Liver (tissue), 9 donors: ENCODE results near the gene TUBB4B. TPM values are rescaled to one million over a fixed set of nuclear protein-coding genes. Genes with fewer than 3 reads are reported as not detected.

Experiments used
- DNase-seq: peaks from one replicate; pipeline ENCODE4 v3.0.0-alpha.2; 2017; ENCODE audit warnings: low spot score
- H3K27ac ChIP-seq, 2 donors: one replicate each; pipeline ENCODE4 v1.7.0; 2013; ENCODE audit warnings: inconsistent platforms in 2 of 2, low read length in 2 of 2, control low read depth in 1 of 2, low read depth in 1 of 2, mild to moderate bottlenecking in 1 of 2
- H3K27me3 ChIP-seq, 4 donors: one replicate each; pipeline versions ENCODE4 v1.6.1 to v1.7.0; 2013; ENCODE audit warnings: low read length in 3 of 4, inconsistent platforms in 1 of 4, mild to moderate bottlenecking in 1 of 4, moderate library complexity in 1 of 4; ENCODE audit not compliant: control insufficient read depth in 4 of 4, insufficient read depth in 4 of 4
- H3K36me3 ChIP-seq, 4 donors: one replicate each; pipeline versions ENCODE4 v1.6.1 to v1.7.0; 2013; ENCODE audit warnings: low read length in 3 of 4, mild to moderate bottlenecking in 3 of 4, low read depth in 1 of 4, moderate library complexity in 1 of 4; ENCODE audit not compliant: control insufficient read depth in 4 of 4, insufficient read depth in 3 of 4
- H3K4me1 ChIP-seq, 4 donors: one replicate each; pipeline versions ENCODE4 v1.6.1 to v1.7.0; 2013; ENCODE audit warnings: low read length in 3 of 4, mild to moderate bottlenecking in 3 of 4, moderate library complexity in 1 of 4; ENCODE audit not compliant: control insufficient read depth in 4 of 4, insufficient read depth in 4 of 4
- H3K4me3 ChIP-seq, 3 donors: one replicate each; pipeline versions ENCODE4 v1.6.1 to v1.7.0; 2013; ENCODE audit warnings: low read length in 3 of 3, control low read depth in 1 of 3, low read depth in 1 of 3, mild to moderate bottlenecking in 1 of 3
- H3K9ac ChIP-seq, 2 donors: one replicate each; pipeline ENCODE4 v1.7.0; 2013; ENCODE audit warnings: low read length in 2 of 2, mild to moderate bottlenecking in 2 of 2, moderate library complexity in 2 of 2, control low read depth in 1 of 2, low read depth in 1 of 2
- H3K9me3 ChIP-seq, 4 donors: one replicate each; pipeline versions ENCODE4 v1.6.1 to v1.7.0; 2013; ENCODE audit warnings: low read length in 3 of 4; ENCODE audit not compliant: control insufficient read depth in 4 of 4
- ATF3 ChIP-seq: IDR thresholded peaks from 2 replicates; pipeline ENCODE4 v1.6.1; 2016; ENCODE audit warnings: antibody characterized with exemption
- CTCF ChIP-seq: fragments of 150-350 bp; IDR thresholded peaks from 2 replicates; pipeline ENCODE4 v1.5.1; 2017; ENCODE audit warnings: improper control_type of control experiment, low read depth, low read length; ENCODE audit not compliant: missing input control
- EGR1 ChIP-seq, 2 donors: IDR thresholded peaks; 2 replicates each; pipeline ENCODE4 v1.6.1; 2016 to 2018; ENCODE audit warnings: antibody characterized with exemption in 2 of 2, low read depth in 2 of 2
- FOXA1 ChIP-seq: IDR thresholded peaks from 2 replicates; pipeline ENCODE4 v1.6.1; 2016; ENCODE audit warnings: antibody characterized with exemption
- FOXA2 ChIP-seq: IDR thresholded peaks from 2 replicates; pipeline ENCODE4 v1.6.1; 2016; ENCODE audit warnings: antibody characterized with exemption
- GABPA ChIP-seq, 2 donors: IDR thresholded peaks in 1 of 2; conservative IDR thresholded peaks in 1 of 2; 2 replicates each; pipeline ENCODE4 v1.6.1; 2016; ENCODE audit warnings: antibody characterized with exemption in 2 of 2, mild to moderate bottlenecking in 1 of 2, moderate library complexity in 1 of 2
- HNF4A ChIP-seq, 2 donors: conservative IDR thresholded peaks; 2 replicates each; pipeline ENCODE4 v1.6.1; 2016; ENCODE audit warnings: antibody characterized with exemption in 2 of 2, mild to moderate bottlenecking in 2 of 2
- HNF4G ChIP-seq: IDR thresholded peaks from 2 replicates; pipeline ENCODE4 v1.6.1; 2016; ENCODE audit warnings: antibody characterized with exemption
- JUND ChIP-seq, 2 donors: IDR thresholded peaks; 2 replicates each; pipeline ENCODE4 v1.6.1; 2016; ENCODE audit warnings: antibody characterized with exemption in 2 of 2
- NR2F2 ChIP-seq: IDR thresholded peaks from 2 replicates; pipeline ENCODE4 v1.6.1; 2016; ENCODE audit warnings: antibody characterized with exemption
- RAD21 ChIP-seq, 2 donors: IDR thresholded peaks; 2 replicates each; pipeline ENCODE4 v1.6.1; 2016; ENCODE audit warnings: antibody characterized with exemption in 2 of 2, mild to moderate bottlenecking in 2 of 2
- RXRA ChIP-seq, 2 donors: IDR thresholded peaks; 2 replicates each; pipeline ENCODE4 v1.6.1; 2017 to 2018; ENCODE audit warnings: antibody characterized with exemption in 2 of 2, mild to moderate bottlenecking in 1 of 2
- SP1 ChIP-seq: IDR thresholded peaks from 2 replicates; pipeline ENCODE4 v1.6.1; 2018; ENCODE audit warnings: antibody characterized with exemption, mild to moderate bottlenecking
- TAF1 ChIP-seq: conservative IDR thresholded peaks from 2 replicates; pipeline ENCODE4 v1.6.1; 2016; ENCODE audit warnings: antibody characterized with exemption, mild to moderate bottlenecking
- YY1 ChIP-seq: IDR thresholded peaks from 2 replicates; pipeline ENCODE4 v1.6.1; 2016; ENCODE audit warnings: antibody characterized with exemption, mild to moderate bottlenecking
- WGBS: extraction: QIAGEN DNeasy Blood & Tissue Kit; methylation state at CpG from one replicate; pipeline ENCODE4 v1.1.7; 2013; 5-methylcytosine and 5-hydroxymethylcytosine counted together
- polyA plus RNA-seq, 2 donors: library from polyadenylated mRNA; stranded (reverse) in 1 of 2; unstranded in 1 of 2; fragments of 200-250 nt in 1 of 2; fragments of >200 nt in 1 of 2; fragmentation: Nextera tagmentation in 1 of 2; extraction: Ambion mirVana in 1 of 2; gene quantifications; one replicate each; pipeline versions ENCODE4 v1.2.1 to v1.2.3, GENCODE V29; 2013 to 2015
- total RNA-seq, 2 donors: library from RNA; depleted of rRNA; stranded (reverse); fragments of >200 nt; gene quantifications; one replicate each; pipeline ENCODE4 v1.2.3, GENCODE V29; 2014
- TF ChIP-seq, protein P1 (sequence below): IDR thresholded peaks from 2 replicates; pipeline ENCODE4 v1.6.1; 2016; ENCODE audit warnings: antibody characterized with exemption
- TF ChIP-seq, protein P2 (sequence below): IDR thresholded peaks from 2 replicates; pipeline ENCODE4 v1.6.1; 2016; ENCODE audit warnings: antibody characterized with exemption, mild to moderate bottlenecking
- TF ChIP-seq, protein P3 (sequence below): IDR thresholded peaks from 2 replicates; pipeline ENCODE4 v1.6.1; 2016; ENCODE audit warnings: antibody characterized with exemption
- donor health status: healthy.
- donor health status: healthy.
- donor health status: healthy.
- donor health status: healthy.
- donor health status: healthy.

TUBB4B gene
- total and polyA plus RNA-seq, 4 donors, result 173 to 199 (median 185) TPM

DNA sequence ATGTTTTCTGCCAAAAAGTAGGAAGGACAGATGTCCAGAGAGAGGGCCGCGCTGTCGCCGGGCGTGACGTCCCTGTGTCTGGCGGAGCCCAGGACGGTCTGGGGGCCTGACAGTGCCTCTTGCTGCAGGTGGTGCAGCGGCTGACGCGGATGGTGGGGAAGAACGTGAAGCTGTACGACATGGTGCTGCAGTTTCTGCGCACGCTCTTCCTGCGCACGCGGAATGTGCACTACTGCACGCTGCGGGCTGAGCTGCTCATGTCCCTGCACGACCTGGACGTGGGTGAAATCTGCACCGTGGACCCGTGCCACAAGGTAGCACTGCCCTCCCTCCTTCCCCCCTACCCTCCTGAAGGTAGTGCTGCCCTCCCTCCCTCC, 21.8 kb downstream of the TUBB4B start (continued):
- TF ChIP-seq CTCF (no peak), FOXA2 (no peak)

DNA sequence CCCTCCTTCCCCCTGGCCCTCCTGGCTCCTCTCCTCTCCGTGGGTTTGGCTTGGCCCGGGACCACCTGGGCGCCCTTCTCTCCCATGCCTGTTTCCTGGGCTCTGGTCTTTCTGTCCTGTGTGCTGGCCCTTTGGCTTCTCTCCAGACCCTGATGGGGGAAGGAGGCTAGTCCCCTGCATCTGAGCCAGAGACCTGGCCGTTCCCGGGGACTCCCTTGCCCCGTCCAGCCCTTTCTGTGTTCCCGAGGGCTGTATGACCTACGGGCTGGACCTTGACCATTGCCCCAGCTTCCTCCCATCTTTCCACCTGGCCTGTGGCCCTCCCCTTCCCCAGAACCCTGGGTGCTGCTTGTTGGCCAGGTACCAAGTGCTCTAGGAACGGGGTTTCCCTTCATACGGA, 22.4 kb downstream of the TUBB4B start:
- peaks cover 5 to 20% (median 10%) of the 10 kb centered on the region in 4 donors for H3K4me1 ChIP-seq
- no peaks in the 10 kb centered on the region for H3K9me3 ChIP-seq
- no peak overlapping the region for H3K27ac ChIP-seq
- no peak overlapping the region for H3K4me3 ChIP-seq
- H3K36me3 ChIP-seq, result peaks cover 10 to 16% (median 12%) of the 10 kb centered on the region in 4 donors
- no peak overlapping the region for H3K9ac ChIP-seq
- 56% methylated on average over 10 of the region's 10 CpGs for WGBS
- TF ChIP-seq YY1 (no peak), SP1 (no peak), HNF4A (conservative IDR thresholded peaks at IDR 0.05) (peak; percentile 10 to 30), FOXA2 (no peak)
- no peak for DNase-seq
- H3K27me3 ChIP-seq, result no peaks in the 10 kb centered on the region

DNA sequence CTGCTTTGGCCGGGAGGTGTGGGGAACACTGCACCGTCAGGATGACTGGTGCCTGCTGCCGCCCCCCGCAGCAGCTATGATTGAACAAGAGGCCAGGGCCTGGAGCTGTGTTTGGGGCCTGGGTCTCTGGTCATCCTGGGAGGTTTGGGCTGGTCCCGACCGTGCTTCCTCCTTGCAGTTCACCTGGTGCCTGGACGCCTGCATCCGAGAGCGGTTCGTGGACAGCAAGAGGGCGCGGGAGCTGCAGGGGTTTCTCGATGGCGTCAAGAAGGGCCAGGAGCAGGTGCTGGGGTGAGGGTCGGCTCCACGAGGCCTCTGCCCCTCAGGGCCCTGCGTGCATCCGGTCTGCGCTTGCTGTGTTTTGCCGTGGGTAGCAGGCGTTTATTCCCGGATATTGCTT, 23.0 kb downstream of the TUBB4B start:
- H3K4me3 ChIP-seq, result no peak overlapping the region
- 96% methylated on average over 22 of the region's 22 CpGs for WGBS
- H3K27ac ChIP-seq, result no peak overlapping the region
- no peaks in the 10 kb centered on the region for H3K9me3 ChIP-seq
- no peaks in the 10 kb centered on the region for H3K27me3 ChIP-seq
- TF ChIP-seq EGR1 (IDR thresholded peaks at IDR 0.05; ENCODE audit: low read depth in 2 of 2) (no peak), NR2F2 (no peak), YY1 (no peak), TAF1 (no peak), FOXA1 (no peak), HNF4G (no peak), GABPA (IDR thresholded peaks at IDR 0.05 in 1 of 2, conservative IDR thresholded peaks at IDR 0.05 in 1 of 2) (no peak), CTCF (no peak), RXRA (IDR thresholded peaks at IDR 0.05) (no peak), FOXA2 (no peak), ATF3 (no peak), JUND (IDR thresholded peaks at IDR 0.05) (no peak), SP1 (no peak), RAD21 (IDR thresholded peaks at IDR 0.05) (no peak), HNF4A (conservative IDR thresholded peaks at IDR 0.05) (no peak)
- TF ChIP-seq, protein P1, sequence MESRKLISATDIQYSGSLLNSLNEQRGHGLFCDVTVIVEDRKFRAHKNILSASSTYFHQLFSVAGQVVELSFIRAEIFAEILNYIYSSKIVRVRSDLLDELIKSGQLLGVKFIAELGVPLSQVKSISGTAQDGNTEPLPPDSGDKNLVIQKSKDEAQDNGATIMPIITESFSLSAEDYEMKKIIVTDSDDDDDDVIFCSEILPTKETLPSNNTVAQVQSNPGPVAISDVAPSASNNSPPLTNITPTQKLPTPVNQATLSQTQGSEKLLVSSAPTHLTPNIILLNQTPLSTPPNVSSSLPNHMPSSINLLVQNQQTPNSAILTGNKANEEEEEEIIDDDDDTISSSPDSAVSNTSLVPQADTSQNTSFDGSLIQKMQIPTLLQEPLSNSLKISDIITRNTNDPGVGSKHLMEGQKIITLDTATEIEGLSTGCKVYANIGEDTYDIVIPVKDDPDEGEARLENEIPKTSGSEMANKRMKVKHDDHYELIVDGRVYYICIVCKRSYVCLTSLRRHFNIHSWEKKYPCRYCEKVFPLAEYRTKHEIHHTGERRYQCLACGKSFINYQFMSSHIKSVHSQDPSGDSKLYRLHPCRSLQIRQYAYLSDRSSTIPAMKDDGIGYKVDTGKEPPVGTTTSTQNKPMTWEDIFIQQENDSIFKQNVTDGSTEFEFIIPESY, result no peak
- TF ChIP-seq, protein P2, sequence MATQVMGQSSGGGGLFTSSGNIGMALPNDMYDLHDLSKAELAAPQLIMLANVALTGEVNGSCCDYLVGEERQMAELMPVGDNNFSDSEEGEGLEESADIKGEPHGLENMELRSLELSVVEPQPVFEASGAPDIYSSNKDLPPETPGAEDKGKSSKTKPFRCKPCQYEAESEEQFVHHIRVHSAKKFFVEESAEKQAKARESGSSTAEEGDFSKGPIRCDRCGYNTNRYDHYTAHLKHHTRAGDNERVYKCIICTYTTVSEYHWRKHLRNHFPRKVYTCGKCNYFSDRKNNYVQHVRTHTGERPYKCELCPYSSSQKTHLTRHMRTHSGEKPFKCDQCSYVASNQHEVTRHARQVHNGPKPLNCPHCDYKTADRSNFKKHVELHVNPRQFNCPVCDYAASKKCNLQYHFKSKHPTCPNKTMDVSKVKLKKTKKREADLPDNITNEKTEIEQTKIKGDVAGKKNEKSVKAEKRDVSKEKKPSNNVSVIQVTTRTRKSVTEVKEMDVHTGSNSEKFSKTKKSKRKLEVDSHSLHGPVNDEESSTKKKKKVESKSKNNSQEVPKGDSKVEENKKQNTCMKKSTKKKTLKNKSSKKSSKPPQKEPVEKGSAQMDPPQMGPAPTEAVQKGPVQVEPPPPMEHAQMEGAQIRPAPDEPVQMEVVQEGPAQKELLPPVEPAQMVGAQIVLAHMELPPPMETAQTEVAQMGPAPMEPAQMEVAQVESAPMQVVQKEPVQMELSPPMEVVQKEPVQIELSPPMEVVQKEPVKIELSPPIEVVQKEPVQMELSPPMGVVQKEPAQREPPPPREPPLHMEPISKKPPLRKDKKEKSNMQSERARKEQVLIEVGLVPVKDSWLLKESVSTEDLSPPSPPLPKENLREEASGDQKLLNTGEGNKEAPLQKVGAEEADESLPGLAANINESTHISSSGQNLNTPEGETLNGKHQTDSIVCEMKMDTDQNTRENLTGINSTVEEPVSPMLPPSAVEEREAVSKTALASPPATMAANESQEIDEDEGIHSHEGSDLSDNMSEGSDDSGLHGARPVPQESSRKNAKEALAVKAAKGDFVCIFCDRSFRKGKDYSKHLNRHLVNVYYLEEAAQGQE, result no peak
- TF ChIP-seq, protein P3, sequence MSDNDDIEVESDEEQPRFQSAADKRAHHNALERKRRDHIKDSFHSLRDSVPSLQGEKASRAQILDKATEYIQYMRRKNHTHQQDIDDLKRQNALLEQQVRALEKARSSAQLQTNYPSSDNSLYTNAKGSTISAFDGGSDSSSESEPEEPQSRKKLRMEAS, result no peak
- peaks cover 5 to 25% (median 16%) of the 10 kb centered on the region in 4 donors for H3K4me1 ChIP-seq
- no peak overlapping the region for H3K9ac ChIP-seq
- peaks cover 5 to 13% (median 11%) of the 10 kb centered on the region in 4 donors for H3K36me3 ChIP-seq
- no peak for DNase-seq
